ENCODE data around the gene GNAL. TPM values are rescaled to one million over a fixed set of nuclear protein-coding genes. Genes with fewer than 3 reads are reported as not detected.

Gene GNAL
- total RNA-seq, 1 experiment from 2014 or later: 4.6 TPM

- Histone ChIP-seq H3K36me3 (ENCODE audit: control insufficient read depth in 1 of 2, insufficient read depth in 2 of 2, low read length in 2 of 2) (no peaks in the 10 kb centered on the region), H3K27ac (ENCODE audit: low read depth, low read length) (no peak overlapping the region), H3K4me2 (ENCODE audit: low read length) (peak overlapping the region; percentile 22; the same call in 1 of the 2 replicates), H3K4me3 (replicated peaks in 1 of 2; ENCODE audit: low read depth in 1 of 2, low read length in 2 of 2) (no peak overlapping the region), H3K9me2 (ENCODE audit: insufficient read depth) (no peaks in the 10 kb centered on the region), H3K9me3 (ENCODE audit: control insufficient read depth in 1 of 2, insufficient read depth in 1 of 2, low read depth in 1 of 2, low read length in 2 of 2) (no peaks in the 10 kb centered on the region), H4K20me1 (ENCODE audit: insufficient read depth) (no peaks in the 10 kb centered on the region), H2AFZ (ENCODE audit: low read depth, low read length, poor library complexity, severe bottlenecking) (no peak overlapping the region), H3K9ac (ENCODE audit: low read length) (no peak overlapping the region), H3K79me2 (ENCODE audit: insufficient read depth, low read length) (no peaks in the 10 kb centered on the region), H3K27me3 (ENCODE audit: insufficient read depth, low read length) (no peaks in the 10 kb centered on the region), H3K4me1 (ENCODE audit: control insufficient read depth in 1 of 2, insufficient read depth in 2 of 2, low read length in 2 of 2) (peaks cover 6% of the 10 kb centered on the region in 2 experiments; a peak in 3 of 4 replicates)
- intact Hi-C loops (cut with micrococcal nuclease): no loop called here
- CTCF ChIA-PET: no interaction called here
- no TSS peak for BruUV-seq (replicated peaks)
- no peak for ATAC-seq
- POLR2A ChIA-PET: no interaction called here
- TF ChIP-seq EZH2 (IDR thresholded peaks at IDR 0.05): no peak
- TF ChIP-seq YY1 (IDR thresholded peaks at IDR 0.05; ENCODE audit: extremely low read depth, insufficient replicate concordance, low read depth, low read length): no peak
- TF ChIP-seq ZBTB33 (IDR thresholded peaks at IDR 0.05; ENCODE audit: extremely low read depth, insufficient replicate concordance, low read length): no peak
- TF ChIP-seq EZH2phosphoT487 (IDR thresholded peaks at IDR 0.05; ENCODE audit: borderline replicate concordance): no peak
- TF ChIP-seq, protein P1, sequence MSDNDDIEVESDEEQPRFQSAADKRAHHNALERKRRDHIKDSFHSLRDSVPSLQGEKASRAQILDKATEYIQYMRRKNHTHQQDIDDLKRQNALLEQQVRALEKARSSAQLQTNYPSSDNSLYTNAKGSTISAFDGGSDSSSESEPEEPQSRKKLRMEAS (IDR thresholded peaks at IDR 0.05): no peak
- TF ChIP-seq REST (IDR thresholded peaks at IDR 0.05; ENCODE audit: low read depth): no peak
- TF ChIP-seq RAD21 (IDR thresholded peaks at IDR 0.05; ENCODE audit: low read depth): no peak
- no peak for TF ChIP-seq FOSL1 (IDR thresholded peaks at IDR 0.05; ENCODE audit: low read depth)
- TF ChIP-seq TCF7L2 (IDR thresholded peaks at IDR 0.05; ENCODE audit: borderline replicate concordance, extremely low read depth, insufficient read depth, insufficient read length): no peak
- no peak for TF ChIP-seq JUND (IDR thresholded peaks at IDR 0.05)
- TF ChIP-seq POLR2AphosphoS5 (IDR thresholded peaks at IDR 0.05; ENCODE audit: low read depth, low read length): no peak
- no peak for TF ChIP-seq ZNF274 (IDR thresholded peaks at IDR 0.05; ENCODE audit: low read depth, low read length)
- no peak for DNase-seq (ENCODE audit: low read depth, low spot score)
- RAD21 ChIA-PET (ENCODE audit: low non-redundant PET in 1 of 2, low total read pairs in 2 of 2, uncharacterized antibody in 2 of 2, unreplicated experiment in 2 of 2): no interaction called here
Observed at GRCh38 chr18:11767935-11768334, 78.9 kb downstream of the GNAL start.

Measured in HCT116 (cell line).